ENCODE measurements around the gene FAM219A.
"Not testable (repeated sequence)": the region's sequence is repeated elsewhere in the genome, so short reads cannot be mapped to it uniquely, and the experiment has no call there.

The FAM219A gene

GRCh38 chr9:34440017-34440416 lies 18.4 kb downstream of the FAM219A start:
- POLR2A ChIA-PET: no interaction called here

GRCh38 chr9:34438465-34438864 lies 19.9 kb downstream of the FAM219A start:
- not testable (repeated sequence) for DNase-seq (ENCODE audit: low read depth, low spot score)

More at GRCh38 chr9:34440017-34440416, 18.4 kb downstream of the FAM219A start:
- TF ChIP-seq CTCF (IDR thresholded peaks at IDR 0.05; ENCODE audit: insufficient read depth, low read length, missing control alignments): no peak
- CTCF ChIA-PET: interaction anchor here (1.0 to 3.8 kb wide), 10 partner anchors 9 to 163 kb away, joined by 3 to 30 read pairs (median 12); no protein-coding TSS in a partner anchor
- no peak overlapping the region for H3K4me3 ChIP-seq (ENCODE audit: low read depth, low read length)
- no peak for DNase-seq (ENCODE audit: low read depth, low spot score)

GRCh38 chr9:34437926-34438307 lies 20.5 kb downstream of the FAM219A start:
- H3K4me3 ChIP-seq (ENCODE audit: low read depth, low read length); POLR2A ChIA-PET; DNase-seq (ENCODE audit: low read depth, low spot score): not testable (repeated sequence)
- CTCF ChIA-PET: interaction anchor here (0.8 to 3.8 kb wide), 8 partner anchors 9 to 154 kb away, joined by 4 to 30 read pairs (median 8); no protein-coding TSS in a partner anchor

More at GRCh38 chr9:34438465-34438864, 19.9 kb downstream of the FAM219A start:
- POLR2A ChIA-PET; H3K4me3 ChIP-seq (ENCODE audit: low read depth, low read length): not testable (repeated sequence)
- CTCF ChIA-PET: interaction anchor here (0.8 to 3.8 kb wide), 7 partner anchors 9 to 154 kb away, joined by 4 to 30 read pairs (median 6); no protein-coding TSS in a partner anchor

- ChIA-PET POLR2A (no interaction called here), CTCF (interaction anchor here (0.7 to 3.8 kb wide), 15 partner anchors 9 to 158 kb away, joined by 3 to 54 read pairs (median 6); no protein-coding TSS in a partner anchor)
- peak; percentile 71 for TF ChIP-seq CTCF (IDR thresholded peaks at IDR 0.05; ENCODE audit: insufficient read depth, low read length, missing control alignments)
- no peak overlapping the region for H3K4me3 ChIP-seq (ENCODE audit: low read depth, low read length)
- no peak for DNase-seq (ENCODE audit: low read depth, low spot score)
Measured at GRCh38 chr9:34437006-34437925, 21.1 kb downstream of the FAM219A start.

- CTCF ChIA-PET: interaction anchor here (0.8 to 6.7 kb wide), 16 partner anchors 9 to 202 kb away, joined by 3 to 36 read pairs (median 4); no protein-coding TSS in a partner anchor
- no peak for DNase-seq (ENCODE audit: low read depth, low spot score)
- H3K4me3 ChIP-seq (ENCODE audit: low read depth, low read length): no peak overlapping the region
- POLR2A ChIA-PET: interaction anchor here (0.8 to 0.9 kb wide), 2 partner anchors 14 to 17 kb away, joined by 3 read pairs; no protein-coding TSS in a partner anchor
- TF ChIP-seq CTCF (IDR thresholded peaks at IDR 0.05; ENCODE audit: insufficient read depth, low read length, missing control alignments): no peak
Measured at GRCh38 chr9:34431667-34432066, 26.7 kb downstream of the FAM219A start.

DNA sequence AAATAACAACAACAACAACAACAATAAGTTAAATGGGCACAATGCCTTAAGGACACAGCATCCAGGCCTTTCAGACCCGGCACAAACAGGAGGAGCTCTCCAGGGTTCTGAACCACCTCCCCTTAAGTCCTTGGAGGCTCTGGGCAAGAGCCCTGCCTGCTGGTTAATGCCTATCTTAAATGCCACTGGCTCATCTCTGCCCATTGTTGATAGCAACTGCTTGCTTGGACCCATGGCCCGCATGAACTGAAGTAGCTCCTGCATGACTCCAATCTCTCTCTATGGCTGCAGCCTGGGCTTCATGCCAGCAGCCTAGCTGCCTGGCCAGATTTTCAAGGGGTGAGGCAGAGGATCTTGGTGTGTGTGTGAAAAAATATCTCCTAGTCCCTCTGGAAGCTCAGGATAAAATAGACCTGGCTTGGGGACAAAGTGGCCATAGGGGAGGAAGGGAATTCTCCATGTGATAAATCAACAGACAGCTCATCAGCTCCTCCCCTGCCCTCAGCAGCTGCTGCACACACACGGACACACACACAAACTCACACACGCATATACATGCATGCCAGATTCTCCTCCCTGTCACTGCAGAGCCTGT lies 27.4 kb downstream of the FAM219A start:
- no peak for TF ChIP-seq CTCF (IDR thresholded peaks at IDR 0.05; ENCODE audit: insufficient read depth, low read length, missing control alignments)
- POLR2A ChIA-PET: interaction anchor here (0.8 to 0.9 kb wide), 2 partner anchors 14 to 17 kb away, joined by 3 read pairs; no protein-coding TSS in a partner anchor
- H3K4me3 ChIP-seq (ENCODE audit: low read depth, low read length): no peak overlapping the region
- CTCF ChIA-PET: interaction anchor here (0.6 to 6.7 kb wide), 14 partner anchors 9 to 203 kb away, joined by 3 to 36 read pairs (median 6); no protein-coding TSS in a partner anchor
- DNase-seq (ENCODE audit: low read depth, low spot score): peak; percentile 74
